ENCODE data around the gene GIT1. TPM values are rescaled to one million over a fixed set of nuclear protein-coding genes. Genes with fewer than 3 reads are reported as not detected.
"Not testable (repeated sequence)": the region's sequence is repeated elsewhere in the genome, so short reads cannot be mapped to it uniquely, and the experiment has no call there.

Gene GIT1
- total RNA-seq, 1 experiment from 2014 or later: 46.5 TPM

DNA sequence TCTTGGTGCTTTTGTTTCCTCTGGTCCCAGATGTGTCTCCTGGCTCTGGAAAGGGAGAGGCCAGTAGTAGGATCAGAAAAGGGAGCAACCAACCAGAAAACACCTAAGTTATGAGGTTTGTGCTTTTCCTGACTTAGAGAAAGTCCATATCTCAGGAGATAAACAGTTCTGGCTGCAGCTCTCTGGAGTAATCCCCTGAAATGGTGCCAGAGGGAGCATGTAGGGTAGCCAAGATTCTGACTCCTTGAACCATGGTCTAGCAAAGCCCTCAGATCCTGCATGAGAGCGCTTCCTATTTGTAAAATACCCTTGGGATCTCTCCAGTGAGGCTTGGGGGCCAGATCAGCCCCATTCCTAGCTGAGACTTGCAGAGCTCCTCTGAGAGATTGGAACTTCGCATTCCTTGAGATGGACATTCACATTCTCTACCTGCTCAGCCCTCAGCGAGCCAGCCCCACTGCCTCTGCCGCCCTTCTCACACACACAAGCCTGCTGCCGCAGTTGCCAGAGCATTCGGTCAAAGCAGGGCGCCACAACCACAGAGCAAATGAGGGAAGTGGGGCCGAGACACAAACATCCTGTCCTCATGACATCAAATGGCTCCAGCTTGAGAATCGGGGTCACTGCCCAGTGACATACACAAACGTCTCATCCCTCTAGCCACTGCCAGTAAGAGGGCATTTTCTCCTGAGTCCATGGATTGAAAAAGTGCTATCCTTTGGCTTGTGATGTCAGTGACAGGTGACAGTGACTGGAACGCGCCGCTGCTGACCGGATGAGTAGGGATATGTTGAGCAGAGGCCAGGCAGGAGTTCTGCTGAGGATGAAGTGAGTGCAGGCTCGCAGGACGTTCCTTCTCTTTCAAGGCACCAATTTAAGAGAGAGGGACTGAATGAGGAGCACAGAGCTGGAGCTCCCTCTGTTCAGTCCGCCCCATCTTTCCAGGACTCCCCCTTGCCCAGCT lies 27.6 kb downstream of the GIT1 start:
- peaks cover 27% of the 10 kb centered on the region for H3K36me3 Mint-ChIP-seq (ENCODE audit: insufficient read depth, unreplicated experiment)
- H3K9me3 ChIP-seq: no peaks in the 10 kb centered on the region
- H3K27ac Mint-ChIP-seq (ENCODE audit: unreplicated experiment): no peak overlapping the region
- no peaks in the 10 kb centered on the region for H3K27me3 Mint-ChIP-seq (ENCODE audit: insufficient read depth, unreplicated experiment)
- ChIA-PET POLR2A (interaction anchor here (0.6 kb wide), 1 partner anchor 30 kb away, joined by 5 read pairs; no protein-coding TSS in a partner anchor), CTCF (no interaction called here)
- peaks cover 22% of the 10 kb centered on the region for H3K4me1 ChIP-seq
- BruUV-seq (replicated peaks): no TSS peak
- no peak overlapping the region for H3K4me3 Mint-ChIP-seq (ENCODE audit: unreplicated experiment)
- TF ChIP-seq CTCF (IDR thresholded peaks at IDR 0.05; ENCODE audit: insufficient read depth in 1 of 2, low read depth in 1 of 2, low read length in 1 of 2, severe bottlenecking in 1 of 2, unreplicated experiment in 1 of 2): no peak
- H3K4me1 Mint-ChIP-seq (ENCODE audit: low read depth, unreplicated experiment): peaks cover 10% of the 10 kb centered on the region
- H3K4me3 ChIP-seq (ENCODE audit: low read depth, low read length): no peak overlapping the region
- H3K27me3 ChIP-seq (replicated peaks; ENCODE audit: control insufficient read depth, insufficient read depth, low read length): no peaks in the 10 kb centered on the region
- no peaks in the 10 kb centered on the region for H3K9me3 Mint-ChIP-seq (ENCODE audit: unreplicated experiment)
- DNase-seq: no peak
- intact Hi-C loops (cut with micrococcal nuclease; ENCODE audit: unreplicated experiment): no loop called here
- H3K36me3 ChIP-seq (ENCODE audit: control insufficient read depth, insufficient read depth, low read length): no peaks in the 10 kb centered on the region; the same call in 1 of the 2 replicates

- Histone ChIP-seq H3K9me3 (no peaks in the 10 kb centered on the region), H3K27me3 (replicated peaks; ENCODE audit: control insufficient read depth, insufficient read depth, low read length) (no peaks in the 10 kb centered on the region), H3K4me3 (ENCODE audit: low read depth, low read length) (no peak overlapping the region), H3K4me1 (peaks cover 37% of the 10 kb centered on the region), H3K36me3 (ENCODE audit: control insufficient read depth, insufficient read depth, low read length) (no peaks in the 10 kb centered on the region; the same call in 1 of the 2 replicates)
- Mint-ChIP-seq H3K4me3 (ENCODE audit: unreplicated experiment) (no peak overlapping the region), H3K36me3 (ENCODE audit: insufficient read depth, unreplicated experiment) (peaks cover 30% of the 10 kb centered on the region), H3K27me3 (ENCODE audit: insufficient read depth, unreplicated experiment) (no peaks in the 10 kb centered on the region), H3K27ac (ENCODE audit: unreplicated experiment) (no peak overlapping the region), H3K9me3 (ENCODE audit: unreplicated experiment) (no peaks in the 10 kb centered on the region), H3K4me1 (ENCODE audit: low read depth, unreplicated experiment) (peaks cover 17% of the 10 kb centered on the region)
- no TSS peak for BruUV-seq (replicated peaks)
- CTCF ChIA-PET: no interaction called here
- DNase-seq: no peak
- POLR2A ChIA-PET: no interaction called here
- intact Hi-C loops (cut with micrococcal nuclease; ENCODE audit: unreplicated experiment): no loop called here
- TF ChIP-seq CTCF (IDR thresholded peaks at IDR 0.05; ENCODE audit: insufficient read depth in 1 of 2, low read depth in 1 of 2, low read length in 1 of 2, severe bottlenecking in 1 of 2, unreplicated experiment in 1 of 2): no peak
Observed at GRCh38 chr17:29560316-29560715, 29.1 kb downstream of the GIT1 start.

DNA sequence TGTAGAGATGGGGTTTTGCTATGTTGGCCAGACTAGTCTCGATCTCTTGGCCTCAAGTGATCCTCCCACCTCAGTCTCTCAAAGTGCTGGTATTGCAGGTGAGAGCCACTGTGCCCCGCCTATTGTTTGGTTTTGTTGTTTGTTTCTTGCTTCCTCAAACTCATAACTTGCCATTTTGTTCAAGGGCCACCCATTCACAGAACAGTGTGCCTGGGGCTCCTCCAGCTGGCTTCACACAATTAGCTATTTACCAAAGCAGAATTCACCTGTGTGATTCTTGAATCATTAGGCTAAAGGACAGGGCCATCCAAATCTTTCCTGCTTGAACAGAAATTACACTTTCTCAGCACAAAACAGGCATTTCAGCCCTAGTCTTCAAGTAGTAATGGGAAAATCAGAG lies 29.8 kb downstream of the GIT1 start:
- ChIA-PET CTCF (no interaction called here), POLR2A (no interaction called here)
- Mint-ChIP-seq H3K36me3 (ENCODE audit: insufficient read depth, unreplicated experiment) (peaks cover 30% of the 10 kb centered on the region), H3K9me3 (ENCODE audit: unreplicated experiment) (no peaks in the 10 kb centered on the region), H3K27ac (ENCODE audit: unreplicated experiment) (no peak overlapping the region), H3K4me1 (ENCODE audit: low read depth, unreplicated experiment) (peaks cover 17% of the 10 kb centered on the region), H3K4me3 (ENCODE audit: unreplicated experiment) (no peak overlapping the region), H3K27me3 (ENCODE audit: insufficient read depth, unreplicated experiment) (no peaks in the 10 kb centered on the region)
- no peak for TF ChIP-seq CTCF (IDR thresholded peaks at IDR 0.05; ENCODE audit: insufficient read depth in 1 of 2, low read depth in 1 of 2, low read length in 1 of 2, severe bottlenecking in 1 of 2, unreplicated experiment in 1 of 2)
- peaks cover 40% of the 10 kb centered on the region for H3K4me1 ChIP-seq
- no peaks in the 10 kb centered on the region; the same call in 1 of the 2 replicates for H3K36me3 ChIP-seq (ENCODE audit: control insufficient read depth, insufficient read depth, low read length)
- no peak for DNase-seq
- H3K9me3 ChIP-seq: no peaks in the 10 kb centered on the region
- intact Hi-C loops (cut with micrococcal nuclease; ENCODE audit: unreplicated experiment): no loop called here
- no peak overlapping the region for H3K4me3 ChIP-seq (ENCODE audit: low read depth, low read length)
- BruUV-seq (replicated peaks): no TSS peak
- H3K27me3 ChIP-seq (replicated peaks; ENCODE audit: control insufficient read depth, insufficient read depth, low read length): no peaks in the 10 kb centered on the region

- intact Hi-C loops (cut with micrococcal nuclease; ENCODE audit: unreplicated experiment); H3K4me3 ChIP-seq (ENCODE audit: low read depth, low read length); H3K9me3 ChIP-seq; H3K4me3 Mint-ChIP-seq (ENCODE audit: unreplicated experiment); POLR2A ChIA-PET; H3K36me3 ChIP-seq (ENCODE audit: control insufficient read depth, insufficient read depth, low read length); DNase-seq; BruUV-seq (replicated peaks); H3K9me3 Mint-ChIP-seq (ENCODE audit: unreplicated experiment); H3K27me3 ChIP-seq (replicated peaks; ENCODE audit: control insufficient read depth, insufficient read depth, low read length); H3K27me3 Mint-ChIP-seq (ENCODE audit: insufficient read depth, unreplicated experiment): not testable (repeated sequence)
- peaks cover 33% of the 10 kb centered on the region for H3K4me1 ChIP-seq
- H3K36me3 Mint-ChIP-seq (ENCODE audit: insufficient read depth, unreplicated experiment): peaks cover 30% of the 10 kb centered on the region
- H3K27ac Mint-ChIP-seq (ENCODE audit: unreplicated experiment): peak overlapping the region; percentile 60
- H3K4me1 Mint-ChIP-seq (ENCODE audit: low read depth, unreplicated experiment): peaks cover 17% of the 10 kb centered on the region
- CTCF ChIA-PET: interaction anchor here (2.3 kb wide), 1 partner anchor 21 kb away, joined by 13 read pairs; no protein-coding TSS in a partner anchor
Observed at GRCh38 chr17:29558139-29558538, 31.3 kb downstream of the GIT1 start.
